GM19324 (cell line): ENCODE data around the gene DENR.
"Not testable (repeated sequence)": the region's sequence is repeated elsewhere in the genome, so short reads cannot be mapped to it uniquely, and the experiment has no call there.

ENCODE experiments used
- ATAC-seq: cut with Tn5 transposase; IDR thresholded peaks from one replicate; pipeline ENCODE4 v1.9.1; 2021; ENCODE audit warnings: mild to moderate bottlenecking, moderate library complexity; ENCODE audit not compliant: unreplicated experiment, low FRiP score

Gene DENR, protein sequence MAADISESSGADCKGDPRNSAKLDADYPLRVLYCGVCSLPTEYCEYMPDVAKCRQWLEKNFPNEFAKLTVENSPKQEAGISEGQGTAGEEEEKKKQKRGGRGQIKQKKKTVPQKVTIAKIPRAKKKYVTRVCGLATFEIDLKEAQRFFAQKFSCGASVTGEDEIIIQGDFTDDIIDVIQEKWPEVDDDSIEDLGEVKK

DNA sequence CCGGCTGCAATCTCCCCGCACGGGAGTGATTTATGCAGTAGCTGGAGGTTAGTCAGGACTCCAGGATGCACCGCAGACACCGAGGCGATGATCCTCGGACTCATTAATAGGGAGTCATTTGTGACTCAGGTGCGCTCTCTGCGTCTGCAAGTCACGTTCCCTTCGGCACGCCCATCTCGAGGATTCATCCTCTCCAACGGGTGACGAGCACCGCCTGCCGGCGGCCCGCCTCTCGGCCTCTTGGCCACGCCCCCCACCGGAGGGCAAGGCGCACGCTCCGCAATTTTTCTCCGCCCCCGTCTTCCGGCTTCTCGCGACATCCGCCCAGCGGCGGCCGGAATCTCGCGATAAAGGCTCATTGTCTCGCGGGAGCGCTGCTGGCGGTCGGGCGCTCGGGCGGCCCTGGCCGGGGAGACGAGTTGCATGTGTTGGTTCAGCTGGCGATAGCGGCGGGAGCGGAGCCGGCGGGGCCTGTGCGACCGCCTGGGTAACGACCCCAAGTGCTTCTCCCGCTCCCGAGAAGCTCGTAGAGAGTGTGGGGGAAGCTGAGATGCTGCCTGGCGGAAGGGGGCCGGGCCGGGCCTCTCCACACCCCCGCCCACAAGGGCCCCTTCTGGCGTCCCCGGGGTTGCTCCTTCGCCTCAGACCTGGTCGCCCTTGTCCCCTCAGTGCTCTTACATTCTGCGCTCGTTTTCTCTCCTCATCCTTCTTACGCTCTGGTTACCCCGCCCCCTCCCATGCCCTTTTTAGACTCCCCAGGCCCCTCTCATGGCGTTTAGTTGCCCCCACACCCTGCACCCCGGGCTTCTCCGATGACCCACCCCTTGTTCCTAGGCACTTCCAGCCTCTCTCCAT is at the start of gene DENR:
TSS of gene DENR (plus strand) at position 361 of the 855 bp plus-strand sequence. CDS start 878 bp downstream, outside the sequence.
- ATAC-seq, result peak; percentile 94

DNA sequence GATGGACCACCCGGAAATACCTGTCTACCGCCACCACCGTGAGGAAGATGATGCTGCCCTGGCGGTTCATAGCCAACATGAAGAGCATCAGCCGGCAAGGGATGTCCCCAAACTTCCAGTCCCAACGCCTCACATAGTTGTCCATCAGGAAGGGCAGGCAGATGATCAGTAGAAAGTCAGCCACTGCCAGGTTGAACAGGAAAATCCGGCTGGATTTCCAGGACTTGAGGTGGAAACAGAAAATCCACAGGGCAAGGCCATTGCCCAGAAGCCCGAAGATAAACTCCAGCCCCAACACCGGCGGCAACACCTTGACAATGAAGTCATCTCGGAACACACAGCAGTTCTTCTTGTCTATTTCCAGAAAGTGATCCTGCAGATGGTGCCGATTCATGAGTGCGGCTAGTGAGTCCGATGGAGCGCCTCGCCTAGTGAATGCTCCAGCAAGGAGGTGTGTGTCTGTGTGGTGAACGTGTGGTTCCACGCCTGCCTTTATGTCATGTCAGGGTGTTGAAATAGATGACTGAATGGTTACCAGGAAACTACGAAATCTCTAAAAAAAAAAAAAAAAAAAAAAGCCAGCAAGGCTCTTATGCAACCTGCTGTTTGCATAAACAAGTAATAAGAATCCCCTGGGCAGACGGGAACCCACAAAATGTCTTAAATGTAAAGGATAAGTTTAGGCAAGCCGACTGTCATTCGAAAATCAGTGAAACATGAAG is 49.6 kb upstream of the DENR start, which contains the start of gene HCAR2:
TSS of gene HCAR2 (minus strand) at position 468 of the 722 bp plus-strand sequence. CDS start at position 394, 74 bp downstream.
- not testable (repeated sequence) for ATAC-seq

DNA sequence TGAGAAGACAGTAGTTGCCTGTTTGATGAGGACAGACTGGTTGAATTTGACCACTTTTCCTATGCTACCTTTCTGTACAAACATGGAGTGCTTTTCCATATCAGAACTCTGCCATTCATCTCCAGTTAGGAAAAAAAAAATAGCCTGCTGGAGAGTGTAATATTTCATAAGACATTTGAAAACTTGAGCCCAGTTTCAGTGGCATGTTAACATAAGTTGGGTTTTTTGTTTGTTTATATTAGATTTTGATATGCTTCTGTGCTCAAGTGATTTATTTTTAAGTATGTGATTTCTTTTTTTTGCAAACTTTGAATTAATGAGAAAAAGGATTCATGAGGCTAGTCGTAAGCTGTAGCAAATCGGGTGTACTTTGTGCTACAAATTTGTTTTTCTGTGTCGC is 48.8 kb upstream of the DENR start:
- not testable (repeated sequence) for ATAC-seq

DNA sequence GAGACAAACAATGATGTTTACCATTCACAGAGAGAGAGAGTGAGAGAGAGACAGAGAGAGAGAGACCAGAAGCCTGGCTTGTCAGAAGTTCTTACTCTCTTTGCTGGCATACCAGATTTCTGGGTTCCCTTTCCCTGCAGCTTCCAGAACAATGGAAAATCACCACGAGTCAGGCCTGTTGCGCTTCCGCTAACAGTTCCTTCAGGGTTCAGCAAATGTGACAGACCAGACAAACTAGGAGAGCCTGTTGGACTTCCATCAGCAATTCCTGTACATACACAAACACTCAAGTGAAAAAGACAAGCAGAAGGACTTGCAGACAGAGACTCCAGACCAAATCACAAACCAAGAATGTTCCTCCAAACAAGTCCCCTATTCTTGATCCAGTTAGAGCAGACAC is 43.3 kb upstream of the DENR start:
- ATAC-seq, result not testable (repeated sequence)

DNA sequence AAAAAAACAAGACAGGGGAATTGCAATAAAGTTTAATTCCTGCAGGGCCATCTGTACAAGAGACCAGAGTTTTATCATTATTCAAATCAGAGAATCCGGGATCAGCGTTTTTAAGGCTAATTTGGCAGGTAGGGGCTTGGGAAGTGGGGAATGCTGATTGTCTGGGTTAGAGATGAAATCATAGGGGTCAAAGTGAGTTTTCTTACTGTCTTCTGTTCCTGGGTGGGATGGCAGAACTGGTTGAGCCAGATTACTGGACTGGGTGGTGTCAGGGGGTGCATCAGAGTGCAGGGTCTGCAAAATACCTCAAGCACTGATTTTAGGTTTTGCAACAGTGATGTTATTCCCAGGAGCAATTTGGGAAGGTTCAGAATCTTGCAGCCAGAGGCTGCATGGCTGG is 42.3 kb upstream of the DENR start:
- not testable (repeated sequence) for ATAC-seq

DNA sequence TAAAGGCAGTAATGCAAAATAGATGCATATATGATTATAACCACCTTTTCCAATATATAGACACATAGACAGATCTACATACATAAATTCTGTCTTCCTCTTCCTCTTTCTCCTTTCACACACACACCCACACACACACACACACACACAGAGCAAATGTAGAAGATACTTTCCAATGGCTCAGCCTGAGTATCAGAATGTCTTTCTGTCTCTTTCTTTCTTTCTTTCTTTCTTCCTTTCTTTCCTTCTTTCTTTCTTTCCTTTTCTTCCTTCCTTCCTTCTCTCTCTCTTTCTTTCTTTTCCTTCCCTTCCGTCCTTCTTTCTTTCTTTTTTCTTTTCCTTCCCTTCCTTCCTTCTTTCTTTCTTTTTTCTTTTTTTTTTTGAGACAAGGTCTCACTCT is 41.4 kb upstream of the DENR start:
- ATAC-seq, result not testable (repeated sequence)

DNA sequence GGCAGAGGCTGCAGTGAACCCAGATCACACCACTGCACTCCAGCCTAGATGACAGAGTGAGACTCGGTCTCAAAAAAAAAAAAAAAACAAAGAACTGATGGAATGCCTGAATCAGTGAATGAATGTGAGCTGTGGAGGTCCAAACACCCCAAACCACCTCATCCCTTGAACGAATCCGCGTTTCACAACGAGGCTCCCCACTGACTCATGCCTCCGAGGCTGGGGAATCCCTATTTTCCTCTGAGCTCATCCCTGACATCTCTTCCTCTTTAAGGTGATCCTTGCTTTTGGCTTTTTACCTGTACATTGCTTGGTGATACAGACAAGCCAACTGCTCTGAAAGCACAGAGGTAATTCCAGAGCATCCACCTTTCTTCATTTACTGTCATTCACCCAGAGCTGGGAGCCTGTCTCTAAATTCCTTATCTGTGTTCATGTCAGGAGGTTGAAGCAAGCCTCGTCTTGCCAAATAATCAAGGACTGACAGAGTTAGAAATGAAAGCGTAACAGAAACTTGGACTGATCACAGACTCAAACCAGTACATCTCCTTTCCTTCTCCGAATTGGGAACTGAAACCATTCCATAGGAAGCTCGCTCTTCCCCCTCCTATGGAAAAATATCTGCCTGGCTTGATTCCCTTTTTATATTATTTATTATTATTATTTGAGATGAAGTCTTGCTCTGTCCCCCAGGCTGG is 39.0 kb upstream of the DENR start:
- ATAC-seq, result not testable (repeated sequence)

DNA sequence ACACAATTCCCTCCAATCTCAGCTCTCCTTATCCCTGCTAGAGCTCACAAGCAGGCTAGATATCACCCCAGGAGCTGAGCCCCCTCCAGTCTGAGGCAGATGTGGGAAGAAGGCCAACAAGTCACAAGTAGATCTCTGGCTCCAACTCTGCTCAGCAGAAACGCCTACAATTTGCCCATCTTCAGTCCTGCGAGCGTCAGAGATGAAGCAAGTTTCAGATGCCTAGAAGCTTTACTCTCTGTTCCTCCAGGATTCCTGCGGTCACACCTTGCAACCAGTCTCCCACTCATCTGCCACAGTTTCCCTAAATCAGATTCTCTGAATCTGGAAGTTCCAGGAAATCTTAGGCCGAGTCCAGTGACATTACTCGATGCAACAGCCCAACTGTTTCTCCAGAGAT is 37.4 kb upstream of the DENR start:
- ATAC-seq, result not testable (repeated sequence)

DNA sequence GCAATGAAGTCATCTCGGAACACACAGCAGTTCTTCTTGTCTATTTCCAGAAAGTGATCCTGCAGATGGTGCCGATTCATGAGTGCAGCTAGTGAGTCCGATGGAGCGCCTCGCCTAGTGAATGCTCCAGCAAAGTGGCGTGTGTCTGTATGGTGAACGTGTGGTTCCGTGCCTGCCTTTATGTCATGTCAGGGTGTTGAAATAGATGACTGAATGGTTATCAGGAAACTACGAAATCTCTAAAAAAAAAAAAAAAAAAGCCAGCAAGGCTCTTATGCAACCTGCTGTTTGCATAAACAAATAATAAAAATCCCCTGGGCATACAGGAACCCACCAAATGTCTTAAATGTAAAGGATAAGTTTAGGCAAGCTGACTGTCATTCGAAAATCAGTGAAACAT is 36.0 kb upstream of the DENR start, which contains the start of gene HCAR3:
TSS of gene HCAR3 (minus strand) at position 154 of the 400 bp plus-strand sequence. CDS start at position 80, 74 bp downstream.
- not testable (repeated sequence) for ATAC-seq

DNA sequence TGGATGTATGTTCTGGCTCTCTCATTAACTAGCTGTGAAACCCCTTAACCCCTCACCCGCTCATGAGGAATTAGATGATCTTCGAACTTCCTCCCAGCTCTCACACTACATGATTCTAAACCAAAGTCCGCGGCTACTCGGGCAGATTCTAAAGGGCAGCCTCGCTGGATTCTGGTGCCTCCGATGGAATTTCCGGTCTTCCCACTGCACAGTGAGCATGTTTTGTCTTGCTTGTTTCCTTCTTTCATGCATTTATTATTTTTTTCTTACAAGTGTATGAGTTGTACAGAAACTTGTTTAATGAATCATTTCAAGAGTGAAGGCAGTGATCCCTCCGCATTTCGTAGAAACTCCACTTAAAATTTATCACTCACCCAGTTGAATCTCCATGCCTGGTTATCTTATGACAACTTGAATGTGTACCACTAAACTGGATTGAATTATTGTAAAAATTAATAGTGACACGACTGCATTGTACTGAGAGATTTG is 31.5 kb upstream of the DENR start:
- no peak for ATAC-seq

DNA sequence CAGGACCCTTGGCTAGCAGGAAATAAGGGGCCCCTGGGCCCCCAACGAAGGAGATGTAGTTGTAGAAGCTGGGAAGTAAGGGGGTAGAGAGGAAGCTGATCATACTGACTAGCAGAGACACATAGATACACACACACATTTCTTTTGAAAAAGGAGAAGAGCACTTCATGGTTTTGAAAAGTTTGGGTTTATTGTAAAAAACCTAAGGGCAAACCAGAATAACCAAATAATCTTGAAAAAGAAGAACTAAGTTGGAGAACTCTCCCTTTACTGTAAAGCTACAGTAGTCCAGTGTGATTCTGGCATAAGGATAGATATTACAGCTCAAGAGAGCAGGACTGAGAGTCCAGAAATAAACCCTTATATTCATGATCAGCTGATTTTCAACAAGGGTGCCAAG is 30.2 kb upstream of the DENR start:
- no peak for ATAC-seq

DNA sequence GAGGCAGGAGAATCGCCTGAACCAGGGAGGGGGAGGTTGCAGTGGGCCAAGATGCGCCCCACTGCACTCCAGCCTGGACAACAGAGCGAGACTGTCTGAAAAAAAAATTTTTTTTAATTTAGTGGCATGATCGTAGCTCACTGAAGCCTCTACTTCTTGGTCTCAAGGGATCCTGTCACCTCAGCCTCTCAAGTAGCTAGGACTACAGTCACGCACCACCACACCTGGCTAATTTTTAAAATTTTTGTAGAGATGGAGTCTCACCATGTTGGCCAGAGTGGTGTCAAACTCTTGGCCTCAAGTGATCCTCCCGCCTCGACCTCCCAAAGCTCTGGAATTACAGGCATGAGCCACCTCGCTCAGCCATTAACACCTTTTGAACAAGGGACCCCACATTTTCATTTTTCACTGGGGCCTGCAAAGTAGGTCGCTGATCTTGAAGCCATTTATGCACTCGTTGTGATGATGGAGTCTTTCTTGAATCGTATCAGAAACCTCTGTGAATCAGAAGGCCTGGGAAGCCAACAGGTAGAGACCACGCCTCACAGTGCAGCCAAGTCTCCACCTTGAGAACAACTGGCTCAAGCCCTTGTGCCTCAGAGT is 27.9 kb upstream of the DENR start:
- no peak for ATAC-seq

DNA sequence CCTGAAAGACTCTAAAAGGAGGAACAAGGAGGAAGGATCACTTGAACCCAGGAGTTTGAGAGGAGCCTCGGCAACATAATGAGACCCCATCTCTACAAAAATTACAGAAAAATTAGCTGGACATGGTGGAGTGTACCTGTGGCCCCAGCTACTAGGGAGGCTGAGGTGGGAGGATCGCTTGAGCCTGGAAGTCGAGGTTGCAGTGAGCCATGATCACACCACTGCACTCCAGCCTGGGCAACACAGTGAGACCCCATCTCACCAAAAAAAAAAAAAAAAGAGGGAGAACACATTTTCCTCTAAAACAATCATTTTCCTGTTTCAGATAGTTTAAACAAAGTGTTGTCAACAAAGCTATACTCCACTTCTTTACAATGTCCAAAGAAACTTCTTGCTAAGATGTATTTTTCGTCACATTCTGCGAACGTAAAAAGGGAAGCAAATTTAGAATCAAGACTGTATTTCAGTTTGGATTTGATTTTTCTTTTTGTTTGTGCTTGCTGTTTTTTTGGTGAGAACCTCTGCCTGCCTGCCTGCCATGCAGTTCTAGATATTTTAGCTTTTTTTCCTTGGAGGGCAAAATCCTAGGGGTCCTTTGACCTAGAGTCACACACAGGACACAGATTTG is 27.1 kb upstream of the DENR start:
- no peak for ATAC-seq

DNA sequence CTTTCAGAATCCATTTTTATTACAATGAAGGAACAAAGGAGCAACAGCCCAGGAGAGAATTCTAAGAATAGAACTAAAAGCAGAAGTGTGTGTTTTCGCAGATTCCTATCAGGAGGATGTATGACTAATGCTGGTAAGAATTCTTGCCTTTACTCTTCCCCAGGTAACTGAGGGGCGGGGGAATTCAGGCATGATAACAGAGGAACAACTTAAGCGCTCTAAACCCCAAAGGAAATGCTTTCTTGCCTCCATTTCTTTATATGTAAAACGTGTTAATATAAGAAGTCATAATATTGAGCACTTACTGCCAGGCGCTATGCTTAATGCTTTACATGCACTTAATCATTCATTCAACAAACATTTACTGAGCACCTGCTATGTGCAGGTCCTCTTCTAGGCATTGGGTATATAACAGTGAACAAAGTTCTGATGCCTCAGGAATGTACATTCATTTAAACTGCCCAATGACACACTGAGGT is 26.5 kb upstream of the DENR start:
- no peak for ATAC-seq

DNA sequence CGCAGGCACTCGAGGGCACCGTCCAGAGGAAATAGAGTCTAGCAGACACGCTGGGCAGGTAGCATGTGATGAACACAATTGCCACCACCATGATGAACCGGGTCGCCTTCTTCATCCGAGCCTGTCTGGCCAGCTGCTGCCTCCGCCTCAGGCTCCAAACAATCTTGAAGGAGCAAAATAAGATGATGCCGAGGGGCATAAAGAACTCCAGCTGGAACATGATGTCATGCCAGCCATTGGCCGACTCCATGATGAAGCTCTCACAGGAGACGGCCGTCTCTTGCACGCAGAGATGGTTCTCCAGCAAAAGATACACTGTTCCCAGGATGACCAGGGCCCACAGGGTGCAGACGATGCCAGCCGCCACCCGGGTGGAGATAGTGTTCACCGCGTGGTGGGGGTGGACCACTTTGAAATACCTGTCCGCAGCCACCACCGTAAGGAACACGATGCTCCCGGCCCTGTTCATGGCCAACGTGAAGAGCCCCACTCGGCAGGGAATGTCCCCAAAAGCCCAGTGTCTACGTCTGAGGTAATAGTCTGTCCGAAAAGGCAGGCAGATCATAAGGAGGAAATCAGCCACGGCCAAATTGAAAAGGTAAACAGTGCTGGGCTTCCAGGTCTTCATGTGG is 22.9 kb upstream of the DENR start:
- ATAC-seq, result no peak

DNA sequence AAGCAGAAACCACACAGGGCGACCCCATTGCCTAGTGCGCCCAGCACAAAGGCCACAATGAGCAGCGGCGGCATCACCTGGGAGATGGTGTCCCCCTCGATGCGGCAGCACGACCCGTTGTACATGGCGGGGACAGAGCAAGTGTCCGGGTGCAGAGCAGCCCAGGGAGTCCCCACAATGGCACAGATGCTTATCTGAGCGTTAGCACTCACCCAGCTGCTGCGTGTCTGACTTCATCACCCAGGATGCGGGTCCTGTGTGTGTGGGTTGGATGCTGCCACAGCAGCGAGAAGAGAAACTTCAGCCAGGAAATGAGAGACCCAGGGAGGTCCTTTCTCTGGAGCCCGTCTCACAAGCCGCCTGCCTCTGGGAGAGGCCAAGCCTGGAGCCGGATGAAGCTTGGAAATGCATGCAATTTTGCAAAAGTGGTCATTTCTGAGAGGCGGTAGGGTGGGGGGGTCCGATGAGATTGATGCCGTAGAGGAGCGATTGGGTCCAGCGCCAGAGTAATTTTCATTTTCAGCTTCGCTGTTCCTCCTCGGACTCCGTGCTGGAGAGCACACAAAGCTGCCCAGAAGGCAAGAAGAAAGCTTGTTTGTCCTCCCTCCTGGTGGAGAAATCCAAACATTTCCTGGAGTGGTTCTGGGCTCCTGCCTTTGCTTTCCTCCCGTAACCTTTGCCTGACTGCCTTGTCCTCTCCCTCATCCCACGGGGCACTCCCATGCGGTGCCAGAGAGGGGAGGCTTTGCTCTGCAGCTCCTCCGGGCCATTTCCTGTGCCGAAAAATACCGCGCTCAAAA is 22.2 kb upstream of the DENR start, which contains the start of gene HCAR1:
TSS of gene HCAR1 (minus strand) at position 630 of the 800 bp plus-strand sequence. CDS start at position 125, 505 bp downstream.
- ATAC-seq, result no peak

DNA sequence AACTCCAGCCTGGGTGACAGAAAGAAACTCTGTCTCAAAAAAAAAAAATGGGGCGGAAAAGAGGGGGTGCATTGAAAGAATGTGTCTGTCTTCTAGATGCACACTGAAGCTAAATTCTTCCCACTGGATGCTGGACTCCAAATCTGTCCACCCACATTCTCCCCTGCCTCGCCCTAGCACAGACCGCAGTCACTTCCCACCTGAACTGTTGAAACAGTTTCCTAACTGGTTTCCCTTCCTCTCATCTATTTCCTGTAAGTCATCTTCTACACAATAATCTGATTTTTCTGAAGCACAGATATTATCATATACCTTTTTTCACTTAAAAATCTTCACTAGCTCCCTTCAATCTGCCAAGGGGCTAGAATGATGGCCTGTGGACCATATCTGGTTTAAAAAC is 20.5 kb upstream of the DENR start:
- no peak for ATAC-seq

DNA sequence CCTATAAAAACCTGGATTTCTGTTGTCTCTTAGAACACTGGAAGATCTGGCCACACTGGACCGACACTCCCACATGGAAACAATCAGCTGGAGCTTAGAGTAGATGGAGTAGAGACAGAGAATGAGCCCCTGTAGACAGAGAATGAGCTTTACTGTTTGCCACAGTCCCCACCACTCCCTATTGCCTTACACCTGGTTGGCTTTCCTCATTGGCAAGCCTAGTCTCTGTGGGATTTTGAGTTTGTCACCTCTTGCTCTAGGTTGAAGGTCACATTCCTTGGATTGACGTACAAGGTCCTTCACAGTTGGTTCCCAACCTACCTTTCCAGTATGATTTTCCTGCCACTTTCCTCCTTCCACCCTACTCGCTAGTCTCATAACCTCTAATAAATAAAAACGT is 20.0 kb upstream of the DENR start:
- no peak for ATAC-seq
